ENCODE results near the gene UNC93A.

DNA sequence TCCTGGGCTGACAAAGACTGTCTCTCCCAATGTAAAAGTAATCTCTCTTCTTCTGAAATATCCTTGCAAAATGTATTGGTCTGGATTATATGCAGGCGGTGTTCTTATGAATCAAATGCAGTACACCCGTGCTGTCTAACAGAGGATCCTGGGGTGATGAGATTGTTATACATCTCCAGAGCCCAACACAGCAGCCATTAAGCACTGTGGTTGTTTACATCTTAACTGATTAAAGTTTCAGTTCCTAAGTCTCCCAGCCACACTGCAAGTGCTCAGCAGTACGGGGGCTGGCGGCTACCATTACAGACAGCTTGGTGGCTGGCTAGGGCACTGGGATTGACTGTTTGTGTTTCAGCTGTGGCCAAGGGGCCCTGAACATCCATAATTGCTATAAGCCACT, 7.0 kb downstream of the UNC93A start:
- TF ChIP-seq, protein P1, sequence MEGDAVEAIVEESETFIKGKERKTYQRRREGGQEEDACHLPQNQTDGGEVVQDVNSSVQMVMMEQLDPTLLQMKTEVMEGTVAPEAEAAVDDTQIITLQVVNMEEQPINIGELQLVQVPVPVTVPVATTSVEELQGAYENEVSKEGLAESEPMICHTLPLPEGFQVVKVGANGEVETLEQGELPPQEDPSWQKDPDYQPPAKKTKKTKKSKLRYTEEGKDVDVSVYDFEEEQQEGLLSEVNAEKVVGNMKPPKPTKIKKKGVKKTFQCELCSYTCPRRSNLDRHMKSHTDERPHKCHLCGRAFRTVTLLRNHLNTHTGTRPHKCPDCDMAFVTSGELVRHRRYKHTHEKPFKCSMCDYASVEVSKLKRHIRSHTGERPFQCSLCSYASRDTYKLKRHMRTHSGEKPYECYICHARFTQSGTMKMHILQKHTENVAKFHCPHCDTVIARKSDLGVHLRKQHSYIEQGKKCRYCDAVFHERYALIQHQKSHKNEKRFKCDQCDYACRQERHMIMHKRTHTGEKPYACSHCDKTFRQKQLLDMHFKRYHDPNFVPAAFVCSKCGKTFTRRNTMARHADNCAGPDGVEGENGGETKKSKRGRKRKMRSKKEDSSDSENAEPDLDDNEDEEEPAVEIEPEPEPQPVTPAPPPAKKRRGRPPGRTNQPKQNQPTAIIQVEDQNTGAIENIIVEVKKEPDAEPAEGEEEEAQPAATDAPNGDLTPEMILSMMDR (IDR thresholded peaks at IDR 0.05), result no peak
- TF ChIP-seq POLR2A (IDR thresholded peaks at IDR 0.05), result no peak
